ENCODE data around the gene FNDC5. TPM values are rescaled to one million over a fixed set of nuclear protein-coding genes. Genes with fewer than 3 reads are reported as not detected.

FNDC5 gene
- total RNA-seq, 3 donors from 2014 or later, result 0.38 to 0.51 (median 0.41) TPM

DNA sequence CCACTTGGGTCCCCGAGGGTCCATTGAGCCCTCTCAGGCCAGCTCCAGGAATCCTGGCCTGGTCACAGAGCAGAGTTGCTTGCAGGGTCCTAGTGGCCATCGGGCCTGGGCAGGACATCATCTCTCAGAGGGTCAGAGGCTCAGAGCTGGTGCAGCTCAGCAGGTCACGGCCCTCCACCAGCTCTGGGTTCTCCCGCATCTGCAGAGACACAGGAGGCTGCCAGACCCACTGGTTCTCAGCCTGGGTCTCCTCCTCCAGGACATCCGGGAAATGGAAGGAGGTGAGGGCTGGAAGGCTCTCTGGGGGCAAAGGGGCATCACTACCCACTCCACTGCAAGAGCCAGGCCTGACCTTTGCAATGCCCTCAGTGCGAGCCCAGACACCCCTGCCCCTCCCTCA, 24.0 kb upstream of the FNDC5 start:
- no peak overlapping the region for H3K4me3 ChIP-seq
- no peaks in the 10 kb centered on the region for H3K36me3 ChIP-seq (ENCODE audit: low read depth)
- peaks cover 13% of the 10 kb centered on the region for H3K4me1 ChIP-seq (ENCODE audit: low read depth)
- TF ChIP-seq, protein P1, sequence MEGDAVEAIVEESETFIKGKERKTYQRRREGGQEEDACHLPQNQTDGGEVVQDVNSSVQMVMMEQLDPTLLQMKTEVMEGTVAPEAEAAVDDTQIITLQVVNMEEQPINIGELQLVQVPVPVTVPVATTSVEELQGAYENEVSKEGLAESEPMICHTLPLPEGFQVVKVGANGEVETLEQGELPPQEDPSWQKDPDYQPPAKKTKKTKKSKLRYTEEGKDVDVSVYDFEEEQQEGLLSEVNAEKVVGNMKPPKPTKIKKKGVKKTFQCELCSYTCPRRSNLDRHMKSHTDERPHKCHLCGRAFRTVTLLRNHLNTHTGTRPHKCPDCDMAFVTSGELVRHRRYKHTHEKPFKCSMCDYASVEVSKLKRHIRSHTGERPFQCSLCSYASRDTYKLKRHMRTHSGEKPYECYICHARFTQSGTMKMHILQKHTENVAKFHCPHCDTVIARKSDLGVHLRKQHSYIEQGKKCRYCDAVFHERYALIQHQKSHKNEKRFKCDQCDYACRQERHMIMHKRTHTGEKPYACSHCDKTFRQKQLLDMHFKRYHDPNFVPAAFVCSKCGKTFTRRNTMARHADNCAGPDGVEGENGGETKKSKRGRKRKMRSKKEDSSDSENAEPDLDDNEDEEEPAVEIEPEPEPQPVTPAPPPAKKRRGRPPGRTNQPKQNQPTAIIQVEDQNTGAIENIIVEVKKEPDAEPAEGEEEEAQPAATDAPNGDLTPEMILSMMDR (IDR thresholded peaks at IDR 0.05), result no peak
- ATAC-seq, result no peak
- peak in 1 of 3 donors; percentile 28 for DNase-seq
- intact Hi-C loops (cut with DNase I, micrococcal nuclease), result no loop called here
- no peaks in the 10 kb centered on the region for H3K9me3 ChIP-seq

DNA sequence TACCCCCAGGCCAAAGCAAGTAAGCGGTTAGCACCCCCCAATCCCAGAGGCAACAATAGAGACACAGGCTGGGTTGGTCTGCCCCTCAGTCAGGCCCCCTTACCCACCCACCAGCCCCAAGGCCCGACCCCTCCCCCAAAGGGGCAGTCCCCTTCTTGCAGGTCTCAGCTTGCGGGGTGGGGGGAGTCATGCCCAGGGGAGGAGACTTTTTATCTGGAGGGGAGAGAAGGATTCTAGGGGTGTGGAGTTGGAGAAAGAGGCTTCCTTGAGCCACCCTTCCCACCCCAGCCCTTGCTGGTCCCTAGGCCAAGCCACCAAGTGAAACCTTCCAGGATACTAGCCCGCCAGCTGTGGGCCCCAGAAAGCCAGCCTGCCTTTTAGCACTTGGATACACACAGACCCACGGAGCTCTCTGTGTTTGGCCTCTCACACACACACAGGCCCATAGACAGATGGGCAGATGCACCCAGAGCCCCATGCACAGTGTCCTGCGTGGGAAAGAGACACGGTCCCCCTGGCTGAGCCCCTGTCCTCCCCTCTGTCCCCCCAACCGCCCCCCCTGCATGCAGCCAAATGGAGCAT, 23.4 kb upstream of the FNDC5 start:
- intact Hi-C loops (cut with DNase I, micrococcal nuclease), result no loop called here
- H3K4me3 ChIP-seq, result no peak overlapping the region

DNA sequence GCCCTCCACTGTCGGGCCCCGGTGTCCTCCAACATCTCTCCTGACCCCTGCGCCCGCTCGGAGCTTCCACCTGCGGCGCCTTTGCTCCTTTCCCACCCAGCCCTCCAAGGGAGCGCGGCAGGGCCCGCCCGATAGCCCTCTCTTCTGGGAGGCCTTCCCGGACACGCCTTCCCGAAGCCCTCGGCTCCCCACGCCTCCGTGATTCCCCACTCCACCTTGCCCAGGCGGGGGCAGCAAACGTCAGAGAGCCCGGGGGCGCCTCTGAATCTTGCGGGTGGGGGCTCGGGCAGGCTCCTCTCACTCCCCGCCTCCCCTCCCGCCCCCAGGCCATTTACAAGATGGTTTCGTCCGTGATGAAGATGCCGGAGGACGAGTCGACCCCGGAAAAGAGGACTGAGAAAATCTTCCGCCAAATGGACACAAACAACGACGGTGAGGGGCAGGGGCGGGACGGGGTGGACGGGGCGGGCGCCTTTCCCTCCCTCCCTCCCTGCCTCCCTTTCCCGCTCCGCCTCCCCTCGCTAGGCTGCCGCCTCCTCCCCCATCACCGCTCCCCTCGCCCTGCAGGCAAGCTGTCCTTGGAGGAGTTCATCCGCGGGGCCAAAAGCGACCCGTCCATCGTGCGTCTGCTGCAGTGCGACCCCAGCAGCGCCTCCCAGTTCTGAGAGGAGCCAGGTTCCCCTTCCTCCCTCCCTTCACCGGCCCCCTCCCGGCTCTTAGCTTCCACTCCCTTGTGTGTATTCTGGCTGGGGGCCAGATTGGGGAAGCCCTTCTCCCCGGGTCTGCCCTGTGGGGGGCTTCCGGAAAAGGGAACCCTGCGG, 22.7 kb upstream of the FNDC5 start:
- Histone ChIP-seq H3K9me3 (no peaks in the 10 kb centered on the region), H3K36me3 (ENCODE audit: low read depth) (no peaks in the 10 kb centered on the region), H3K4me3 (no peak overlapping the region), H3K4me1 (ENCODE audit: low read depth) (peaks cover 11% of the 10 kb centered on the region)
- peak; percentile 77 for ATAC-seq
- intact Hi-C loops (cut with DNase I, micrococcal nuclease), result no loop called here
- TF ChIP-seq, protein P1 (IDR thresholded peaks at IDR 0.05), result no peak
- peak; percentile 76 to 86 (median 81) for DNase-seq

More for the DNA sequence above, 23.4 kb upstream of the FNDC5 start:
- TF ChIP-seq, protein P1 (IDR thresholded peaks at IDR 0.05), result no peak
- ATAC-seq, result no peak
- DNase-seq, result peak in 1 of 3 donors; percentile 56
- H3K9me3 ChIP-seq, result no peaks in the 10 kb centered on the region
- peaks cover 13% of the 10 kb centered on the region for H3K4me1 ChIP-seq (ENCODE audit: low read depth)
- H3K36me3 ChIP-seq (ENCODE audit: low read depth), result no peaks in the 10 kb centered on the region

DNA sequence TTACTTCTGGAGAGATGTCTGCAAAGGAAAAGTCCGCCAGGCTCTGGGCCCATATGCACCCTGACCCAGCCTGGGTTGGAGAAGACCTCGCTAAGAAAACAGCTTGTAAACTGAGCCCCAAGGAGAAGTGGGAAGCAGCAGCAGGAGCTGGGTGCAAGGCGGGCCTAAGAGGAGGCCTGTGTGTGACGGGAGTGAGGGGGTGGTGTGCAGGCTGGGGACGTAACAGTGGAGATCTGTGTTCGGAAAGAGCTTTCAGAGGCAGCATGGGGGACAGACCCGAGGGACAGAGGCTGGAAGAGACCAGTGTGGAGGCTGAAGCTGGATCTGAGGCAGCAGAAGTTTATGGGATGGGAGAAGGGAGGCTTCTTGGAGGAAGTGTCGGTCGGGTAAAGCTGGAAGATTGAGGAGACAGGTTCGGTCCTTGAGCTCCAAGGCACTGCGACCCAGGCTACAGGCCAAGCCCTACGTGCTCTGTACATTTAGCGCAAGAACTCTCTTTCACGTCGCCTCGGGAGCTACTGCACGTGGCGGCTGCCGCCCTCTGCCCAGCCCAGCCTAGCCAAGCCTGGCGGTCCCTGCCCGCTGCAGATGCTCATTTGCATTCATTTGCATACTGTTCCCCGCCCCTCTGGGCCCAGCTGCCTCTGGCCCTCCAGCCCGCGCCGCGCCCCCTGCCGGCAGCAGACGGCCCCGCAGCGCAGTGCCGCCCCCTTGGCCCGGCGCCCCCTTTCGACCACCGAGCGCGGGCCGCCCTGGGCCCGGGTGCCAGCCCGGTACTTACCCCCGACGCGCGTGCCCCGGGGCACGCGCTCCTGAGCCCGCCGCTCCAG, 21.9 kb upstream of the FNDC5 start:
- H3K4me1 ChIP-seq (ENCODE audit: low read depth), result peaks cover 11% of the 10 kb centered on the region
- H3K36me3 ChIP-seq (ENCODE audit: low read depth), result no peaks in the 10 kb centered on the region
- no peaks in the 10 kb centered on the region for H3K9me3 ChIP-seq
- TF ChIP-seq, protein P1 (IDR thresholded peaks at IDR 0.05), result peak; percentile 59
- no peak overlapping the region for H3K4me3 ChIP-seq
- peak in 2 of 3 donors; percentile 70 to 78 for DNase-seq
- intact Hi-C loops (cut with DNase I, micrococcal nuclease), result no loop called here
- peak; percentile 75 for ATAC-seq

- intact Hi-C loops (cut with DNase I, micrococcal nuclease), result no loop called here
- H3K9me3 ChIP-seq, result no peaks in the 10 kb centered on the region
- TF ChIP-seq, protein P1 (IDR thresholded peaks at IDR 0.05), result no peak
- H3K4me3 ChIP-seq, result no peak overlapping the region
- peaks cover 11% of the 10 kb centered on the region for H3K4me1 ChIP-seq (ENCODE audit: low read depth)
- H3K36me3 ChIP-seq (ENCODE audit: low read depth), result no peaks in the 10 kb centered on the region
- ATAC-seq (no peak), DNase-seq (no peak)
Measured at GRCh38 chr1:32891630-32892029, 20.9 kb upstream of the FNDC5 start.

Measured in mucosa of descending colon (tissue), 3 donors.